Thymus (tissue), 11 donors: Measurements from ENCODE around the gene AFF3. TPM values are rescaled to one million over a fixed set of nuclear protein-coding genes. Genes with fewer than 3 reads are reported as not detected.

ENCODE experiments used
- DNase-seq, 9 donors: peaks; one replicate each; pipeline ENCODE4 v3.0.0-alpha.2; 2013; ENCODE audit warnings: low spot score in 9 of 9, low read depth in 6 of 9, missing footprints in 1 of 9
- H3K27ac ChIP-seq, 2 donors: one replicate each; pipeline ENCODE4 v1.5.1; 2013; ENCODE audit warnings: control low read depth in 1 of 2, low read depth in 1 of 2, low read length in 1 of 2, mild to moderate bottlenecking in 1 of 2, moderate library complexity in 1 of 2
- H3K27me3 ChIP-seq, 2 donors: one replicate each; pipeline ENCODE4 v1.5.1; 2013; ENCODE audit warnings: low read length in 1 of 2; ENCODE audit not compliant: control insufficient read depth in 2 of 2, insufficient read depth in 1 of 2
- H3K36me3 ChIP-seq, 2 donors: one replicate each; pipeline ENCODE4 v1.5.1; 2013; ENCODE audit warnings: low read length in 1 of 2, mild to moderate bottlenecking in 1 of 2, moderate library complexity in 1 of 2; ENCODE audit not compliant: control insufficient read depth in 2 of 2, insufficient read depth in 2 of 2
- H3K4me1 ChIP-seq, 2 donors: one replicate each; pipeline ENCODE4 v1.5.1; 2013; ENCODE audit warnings: low read length in 2 of 2; ENCODE audit not compliant: control insufficient read depth in 2 of 2, insufficient read depth in 2 of 2
- H3K4me3 ChIP-seq, 2 donors: one replicate each; pipeline ENCODE4 v1.5.1; 2013; ENCODE audit warnings: low read length in 2 of 2, control low read depth in 1 of 2, mild to moderate bottlenecking in 1 of 2
- H3K9me3 ChIP-seq, 2 donors: one replicate each; pipeline ENCODE4 v1.5.1; 2013; ENCODE audit warnings: low read length in 1 of 2, mild to moderate bottlenecking in 1 of 2; ENCODE audit not compliant: control insufficient read depth in 2 of 2, insufficient read depth in 1 of 2
- WGBS: extraction: QIAGEN DNeasy Blood & Tissue Kit; methylation state at CpG from one replicate; pipeline ENCODE4 v1.1.7; 2013; 5-methylcytosine and 5-hydroxymethylcytosine counted together
- polyA plus RNA-seq: library from polyadenylated mRNA; stranded (reverse); fragments of 200-250 nt; gene quantifications from one replicate; pipeline ENCODE4 v1.2.3, GENCODE V29; 2013
- total RNA-seq: library from RNA; stranded (reverse); fragments of 120-200 nt; gene quantifications from one replicate; pipeline ENCODE4 v1.2.4, GENCODE V29; 2013
- donor health status: healthy.

Gene AFF3
- total and polyA plus RNA-seq, 2 donors, result 5.3 to 9.7 TPM

DNA sequence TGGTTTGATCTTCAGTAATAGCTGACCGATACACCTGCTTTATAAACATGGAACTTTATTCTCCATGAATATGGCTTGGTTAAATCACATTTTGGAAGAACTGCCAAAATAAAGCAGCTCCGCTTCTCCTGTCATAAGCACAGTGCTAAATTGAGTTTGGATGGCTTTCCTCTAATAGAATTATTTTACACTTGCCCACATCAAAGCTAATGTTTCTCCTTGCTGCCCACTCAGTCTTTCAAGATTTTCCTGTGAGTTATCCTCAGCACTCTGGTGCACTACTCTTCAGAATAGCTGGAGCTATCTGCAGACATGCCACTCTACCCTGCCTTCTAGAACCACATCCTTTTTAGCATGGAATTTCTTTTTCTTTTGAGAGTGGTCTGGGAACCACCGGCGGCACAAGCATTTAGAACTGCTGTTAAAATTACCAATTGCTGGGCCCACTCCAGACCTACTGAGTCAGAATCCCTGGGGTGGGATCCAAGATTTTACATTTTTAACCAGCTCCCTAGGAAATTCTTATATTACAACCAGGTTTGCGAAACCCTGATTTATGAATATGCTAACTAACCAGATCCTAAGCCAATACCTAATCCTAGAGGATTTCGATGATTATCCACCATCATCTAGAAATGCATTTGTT, 283.3 kb downstream of the AFF3 start:
- DNase-seq, result no peak
- 95% methylated on average over 6 of the region's 6 CpGs for WGBS

DNA sequence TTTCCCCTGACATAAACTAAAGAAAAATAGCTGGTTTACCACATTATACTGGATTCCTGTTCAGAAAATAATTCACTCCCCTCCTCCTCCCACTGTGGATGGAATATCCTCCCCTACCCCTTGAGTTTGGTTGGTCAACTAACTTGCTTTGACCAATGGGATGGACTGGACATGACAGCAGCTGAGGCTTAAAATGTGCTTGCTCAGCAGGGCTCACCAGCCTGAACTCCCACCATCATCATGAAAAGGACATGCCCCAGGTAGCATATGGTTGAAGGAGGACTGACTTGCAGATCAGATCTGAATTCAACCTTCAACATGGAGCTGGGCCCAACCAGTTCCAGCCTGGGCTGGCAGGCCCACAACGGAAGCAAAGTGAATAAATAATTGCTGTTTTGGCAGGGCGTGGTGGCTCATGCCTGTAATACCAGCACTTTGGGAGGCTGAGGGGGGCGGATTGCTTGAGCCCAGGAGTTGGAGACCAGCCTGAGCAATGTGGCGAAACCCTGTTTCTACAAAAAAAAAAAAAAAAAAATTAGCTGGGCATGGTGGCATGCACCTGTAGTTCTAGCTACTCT, 284.4 kb downstream of the AFF3 start:
- Histone ChIP-seq H3K4me1 (peaks cover 3 to 11% of the 10 kb centered on the region in 2 donors), H3K27ac (no peak overlapping the region), H3K36me3 (no peaks in the 10 kb centered on the region), H3K27me3 (no peaks in the 10 kb centered on the region), H3K9me3 (no peaks in the 10 kb centered on the region), H3K4me3 (no peak overlapping the region)
- no peak for DNase-seq
- over 99% methylated on average over 4 of the region's 4 CpGs for whole genome bisulfite sequencing

More for the DNA sequence above, 283.3 kb downstream of the AFF3 start:
- Histone ChIP-seq H3K9me3 (no peaks in the 10 kb centered on the region), H3K4me3 (no peak overlapping the region), H3K27me3 (no peaks in the 10 kb centered on the region), H3K27ac (no peak overlapping the region), H3K4me1 (peaks cover 3 to 11% of the 10 kb centered on the region in 2 donors), H3K36me3 (no peaks in the 10 kb centered on the region)

GRCh38 chr2:99857372-99857771, 285.0 kb downstream of the AFF3 start:
- no peak for DNase-seq
- H3K9me3 ChIP-seq, result no peaks in the 10 kb centered on the region

GRCh38 chr2:99856119-99856518, 286.3 kb downstream of the AFF3 start:
- DNase-seq, result no peak
- H3K27ac ChIP-seq, result no peak overlapping the region
- no peak overlapping the region for H3K4me3 ChIP-seq
- no peaks in the 10 kb centered on the region for H3K36me3 ChIP-seq
- H3K9me3 ChIP-seq, result no peaks in the 10 kb centered on the region
- 94% methylated on average over 1 of the region's 1 CpG for WGBS
- H3K27me3 ChIP-seq, result no peaks in the 10 kb centered on the region
- H3K4me1 ChIP-seq, result peaks cover under 1 to 4% of the 10 kb centered on the region in 2 donors

More at GRCh38 chr2:99857372-99857771, 285.0 kb downstream of the AFF3 start:
- H3K4me3 ChIP-seq, result no peak overlapping the region
- H3K36me3 ChIP-seq, result no peaks in the 10 kb centered on the region
- 98% methylated on average over 1 of the region's 1 CpG for WGBS
- peaks cover 3 to 10% of the 10 kb centered on the region in 2 donors for H3K4me1 ChIP-seq
- no peaks in the 10 kb centered on the region for H3K27me3 ChIP-seq
- H3K27ac ChIP-seq, result no peak overlapping the region

DNA sequence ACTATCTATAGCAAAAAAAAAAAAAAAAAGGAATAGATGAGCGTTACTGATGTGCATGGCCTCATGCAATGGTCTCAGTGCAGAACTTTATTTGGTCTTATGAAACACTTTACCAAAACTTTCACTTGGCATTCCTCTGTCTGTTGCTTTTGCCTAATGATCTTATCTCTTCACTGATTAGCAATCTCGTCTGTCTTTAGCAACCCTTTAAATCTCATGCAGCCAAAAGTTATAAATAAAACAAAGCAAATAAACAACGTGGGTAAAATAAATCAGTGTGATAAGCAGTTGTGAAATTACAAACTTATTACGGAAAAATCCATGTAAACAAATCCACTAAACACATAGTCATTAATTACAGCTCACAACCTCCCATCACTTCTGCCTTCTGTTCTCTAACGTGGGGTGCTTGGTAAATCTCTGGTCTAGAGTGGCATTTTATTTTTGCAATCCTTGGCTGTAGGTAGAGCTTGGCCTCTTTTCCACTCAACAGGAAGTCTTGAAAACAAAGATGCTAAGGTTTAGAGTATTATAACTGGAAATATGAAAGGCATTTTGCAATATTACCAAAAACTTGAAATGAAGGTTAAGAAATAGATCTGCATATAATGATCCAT, 288.0 kb downstream of the AFF3 start:
- Histone ChIP-seq H3K4me1 (no peaks in the 10 kb centered on the region), H3K9me3 (no peaks in the 10 kb centered on the region), H3K36me3 (no peaks in the 10 kb centered on the region), H3K27me3 (no peaks in the 10 kb centered on the region), H3K4me3 (no peak overlapping the region), H3K27ac (no peak overlapping the region)
- 94% methylated on average over 5 of the region's 5 CpGs for WGBS
- no peak for DNase-seq

- no peaks in the 10 kb centered on the region for H3K36me3 ChIP-seq
- no peaks in the 10 kb centered on the region for H3K9me3 ChIP-seq
- no peaks in the 10 kb centered on the region for H3K27me3 ChIP-seq
- no peak overlapping the region for H3K27ac ChIP-seq
- no peaks in the 10 kb centered on the region for H3K4me1 ChIP-seq
- over 99% methylated on average over 2 of the region's 2 CpGs for WGBS
- no peak for DNase-seq
- no peak overlapping the region for H3K4me3 ChIP-seq
Measured at GRCh38 chr2:99852956-99853355, 289.4 kb downstream of the AFF3 start.

DNA sequence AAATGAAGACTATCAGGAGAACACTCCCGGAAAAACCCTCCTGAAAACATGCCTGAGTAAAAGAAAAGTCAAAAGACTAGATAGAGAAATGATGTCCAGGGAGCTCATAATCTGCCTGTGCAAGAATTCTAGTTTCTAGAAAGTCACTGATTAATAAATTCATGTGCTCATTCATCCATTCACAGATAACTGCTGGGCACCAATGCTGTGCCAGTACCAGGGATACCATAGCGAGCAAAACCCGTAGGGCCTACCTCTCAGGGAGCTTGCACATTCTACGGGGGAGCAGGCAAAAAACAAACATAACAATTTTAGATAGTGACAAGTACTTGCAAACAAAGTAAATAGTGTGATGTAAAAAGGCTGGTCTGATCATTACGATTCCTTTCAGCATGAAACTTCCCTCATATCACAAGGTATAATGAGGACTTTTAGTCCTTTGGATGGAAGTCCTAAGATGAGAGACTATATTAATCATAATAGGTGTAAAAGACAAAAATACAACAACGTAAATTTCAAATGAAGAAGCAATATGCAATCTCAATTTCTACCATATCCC, 289.9 kb downstream of the AFF3 start:
- H3K27ac ChIP-seq, result no peak overlapping the region
- H3K27me3 ChIP-seq, result no peaks in the 10 kb centered on the region
- no peaks in the 10 kb centered on the region for H3K9me3 ChIP-seq
- H3K36me3 ChIP-seq, result no peaks in the 10 kb centered on the region
- no peak overlapping the region for H3K4me3 ChIP-seq
- no peaks in the 10 kb centered on the region for H3K4me1 ChIP-seq
- 98% methylated on average over 6 of the region's 6 CpGs for WGBS
- no peak for DNase-seq

DNA sequence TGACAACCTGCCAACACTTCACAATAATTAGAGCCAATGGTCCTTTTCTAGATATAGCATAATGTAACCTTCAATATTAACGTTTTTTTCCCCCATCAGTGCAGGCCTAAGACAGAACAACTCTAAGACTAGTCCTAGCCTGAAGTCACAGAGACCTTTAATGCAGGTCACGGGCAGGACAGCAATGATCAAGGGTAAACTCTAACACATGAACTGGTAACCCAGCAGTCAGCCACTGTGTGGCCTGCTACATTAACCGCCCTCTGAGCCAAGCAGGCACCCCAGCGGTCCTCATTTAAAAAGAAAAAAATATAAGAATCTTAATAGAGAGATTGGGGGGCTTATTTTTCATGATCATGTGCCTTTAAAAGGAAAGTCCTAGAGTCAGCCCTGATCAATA, 290.6 kb downstream of the AFF3 start:
- no peaks in the 10 kb centered on the region for H3K36me3 ChIP-seq
- no peak for DNase-seq
- H3K4me1 ChIP-seq, result no peaks in the 10 kb centered on the region
- no peak overlapping the region for H3K27ac ChIP-seq
- no peaks in the 10 kb centered on the region for H3K27me3 ChIP-seq
- 98% methylated on average over 4 of the region's 4 CpGs for WGBS
- H3K4me3 ChIP-seq, result no peak overlapping the region
- H3K9me3 ChIP-seq, result no peaks in the 10 kb centered on the region

DNA sequence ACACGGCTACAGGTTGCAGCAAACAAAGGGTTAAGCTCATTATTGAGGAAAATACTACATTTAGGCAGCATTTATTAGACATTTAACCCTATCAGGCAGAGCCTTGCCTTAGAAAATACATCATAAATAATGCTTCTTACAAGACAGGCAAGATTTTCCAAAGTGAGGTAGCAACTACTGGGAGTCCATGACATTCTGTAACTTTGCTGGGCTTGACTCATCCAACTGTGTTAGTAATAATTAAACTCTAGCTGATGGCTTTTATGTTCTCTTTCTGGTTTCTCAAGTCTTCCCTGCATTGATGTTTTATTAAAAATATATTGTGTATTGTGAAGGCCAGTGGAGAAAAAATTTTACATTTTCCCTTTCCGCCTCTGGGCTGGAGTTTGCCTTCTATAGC, 291.3 kb downstream of the AFF3 start:
- Histone ChIP-seq H3K36me3 (no peaks in the 10 kb centered on the region), H3K4me3 (no peak overlapping the region), H3K27ac (no peak overlapping the region), H3K27me3 (no peaks in the 10 kb centered on the region), H3K9me3 (no peaks in the 10 kb centered on the region), H3K4me1 (no peaks in the 10 kb centered on the region)
- no peak for DNase-seq
- WGBS, result 97% methylated on average over 2 of the region's 2 CpGs
